ENCODE data around the gene PRCC.

The PRCC gene

DNA sequence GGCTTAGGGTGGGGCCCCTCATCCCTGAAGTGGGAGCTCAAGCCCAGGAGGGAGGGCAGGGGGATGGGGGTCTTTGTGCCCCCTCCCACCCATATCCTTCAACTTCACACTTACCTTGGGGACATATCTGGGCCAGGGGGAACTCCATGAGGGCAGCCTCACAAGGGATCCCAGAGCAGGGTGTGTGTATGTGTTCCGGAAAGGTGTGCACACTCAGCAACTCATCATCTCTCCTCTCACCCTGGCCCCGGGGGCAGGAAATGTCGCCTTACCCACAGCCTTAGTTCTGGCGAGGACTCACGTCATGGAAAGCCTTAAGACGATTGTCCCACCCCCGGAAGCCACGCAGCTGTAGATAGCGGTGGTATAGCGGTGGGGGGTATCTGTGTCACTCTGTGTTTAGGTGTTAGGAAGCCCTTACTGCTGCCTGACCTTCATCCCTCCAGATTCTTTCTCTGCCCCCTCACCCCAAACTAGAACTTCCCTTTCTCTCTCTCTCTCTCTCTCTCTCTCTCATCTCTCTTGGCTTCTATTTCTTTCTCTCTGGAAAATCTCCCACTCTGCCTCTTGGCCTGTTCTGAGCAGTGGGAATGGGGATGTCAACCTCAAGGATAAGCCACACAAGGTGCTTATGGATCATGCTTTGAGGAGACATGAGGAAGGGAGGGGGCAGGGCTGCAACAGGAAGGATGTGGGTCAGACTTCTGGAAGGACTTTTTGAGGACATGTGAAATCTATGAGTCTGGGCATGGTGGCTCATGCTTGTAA lies 49.4 kb downstream of the PRCC start, which contains the start of gene SH2D2A:
TSS of gene SH2D2A (minus strand) at position 288 of the 768 bp plus-strand sequence. CDS start at position 148, 140 bp downstream.
- peak; percentile 64 for DNase-seq

DNA sequence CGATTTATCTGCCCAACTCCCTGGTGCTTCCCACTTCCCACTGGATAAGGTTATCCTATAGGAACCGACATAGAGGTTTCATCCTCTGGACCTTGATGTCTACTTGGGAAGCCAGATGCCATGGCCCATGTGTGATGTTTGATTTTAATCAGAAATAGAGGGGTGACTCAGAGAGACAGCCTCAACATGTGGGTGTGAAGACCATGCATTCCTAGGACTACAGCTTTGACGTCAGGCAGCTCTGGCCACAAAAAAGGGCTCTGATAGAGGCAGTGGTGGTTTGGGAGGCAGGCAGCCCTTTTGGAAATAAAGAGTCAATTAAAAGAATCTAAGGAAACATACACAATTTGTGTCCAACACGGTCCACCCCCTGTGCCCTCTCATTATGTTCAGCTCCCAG lies 54.5 kb downstream of the PRCC start:
- no peak for DNase-seq

DNA sequence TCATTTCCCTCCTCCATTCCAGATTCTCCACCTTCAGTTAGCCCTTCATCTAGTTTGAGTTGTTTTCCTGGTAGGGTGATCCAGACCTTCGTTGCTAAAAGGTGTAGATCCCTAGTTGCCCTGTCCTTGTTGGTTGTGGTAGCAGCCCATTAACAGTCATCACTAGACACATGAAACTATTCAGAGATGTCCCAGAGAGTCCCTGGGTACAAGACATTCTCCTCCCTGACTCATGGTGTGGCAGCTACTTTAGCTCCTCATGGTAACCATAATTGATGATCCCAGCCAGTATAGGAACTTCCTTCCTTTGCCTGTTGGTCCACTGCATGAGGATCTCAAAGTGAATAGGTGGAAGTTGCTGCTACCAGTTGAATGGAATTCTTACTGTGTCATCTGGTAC lies 55.3 kb downstream of the PRCC start:
- no peak for DNase-seq

DNA sequence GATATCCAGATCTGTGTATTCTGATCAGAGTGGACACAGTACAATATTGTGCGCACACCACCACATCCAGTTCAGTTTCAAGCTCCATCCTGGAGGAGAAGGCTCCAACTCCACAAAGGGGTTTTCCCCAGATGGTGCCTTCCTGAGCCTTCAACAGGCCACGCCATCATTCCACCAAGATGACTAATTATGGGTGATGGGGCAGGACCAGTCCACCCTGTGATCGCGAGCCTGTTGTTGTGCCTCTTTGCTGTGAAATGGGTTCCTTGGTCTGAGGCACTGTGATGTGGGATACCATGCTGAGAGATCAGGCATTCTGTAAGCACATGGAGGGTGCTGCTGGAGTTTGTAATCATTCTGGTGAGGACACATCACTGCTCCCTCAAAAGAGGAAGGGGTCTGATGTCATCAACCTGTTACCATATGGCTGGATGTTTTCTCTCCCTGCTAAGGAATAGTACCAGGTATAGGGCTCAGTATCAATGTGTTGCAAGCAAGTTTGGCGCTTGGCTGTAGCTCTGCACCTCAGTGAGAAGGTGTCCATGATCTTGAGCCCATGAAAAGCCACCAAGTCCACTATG lies 56.0 kb downstream of the PRCC start:
- DNase-seq = no peak

DNA sequence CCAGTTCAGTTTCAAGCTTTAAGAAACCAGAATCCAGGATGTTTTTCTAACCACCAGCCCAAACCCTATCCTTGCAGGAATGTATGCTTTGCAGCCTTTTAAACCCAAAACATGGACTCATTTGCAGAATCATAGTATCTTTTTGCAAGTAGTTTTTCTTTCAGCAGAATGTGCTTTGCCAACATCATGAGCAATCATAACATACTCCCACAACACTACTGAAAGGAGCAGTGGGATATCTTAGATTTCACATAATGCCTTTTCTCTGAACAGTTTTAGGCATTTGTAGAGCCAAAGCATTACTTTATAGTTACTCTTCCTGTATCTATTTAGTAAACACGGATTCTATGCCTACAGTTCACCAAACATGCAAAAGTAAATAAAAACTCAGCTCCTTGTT lies 59.3 kb downstream of the PRCC start:
- no peak for DNase-seq

DNA sequence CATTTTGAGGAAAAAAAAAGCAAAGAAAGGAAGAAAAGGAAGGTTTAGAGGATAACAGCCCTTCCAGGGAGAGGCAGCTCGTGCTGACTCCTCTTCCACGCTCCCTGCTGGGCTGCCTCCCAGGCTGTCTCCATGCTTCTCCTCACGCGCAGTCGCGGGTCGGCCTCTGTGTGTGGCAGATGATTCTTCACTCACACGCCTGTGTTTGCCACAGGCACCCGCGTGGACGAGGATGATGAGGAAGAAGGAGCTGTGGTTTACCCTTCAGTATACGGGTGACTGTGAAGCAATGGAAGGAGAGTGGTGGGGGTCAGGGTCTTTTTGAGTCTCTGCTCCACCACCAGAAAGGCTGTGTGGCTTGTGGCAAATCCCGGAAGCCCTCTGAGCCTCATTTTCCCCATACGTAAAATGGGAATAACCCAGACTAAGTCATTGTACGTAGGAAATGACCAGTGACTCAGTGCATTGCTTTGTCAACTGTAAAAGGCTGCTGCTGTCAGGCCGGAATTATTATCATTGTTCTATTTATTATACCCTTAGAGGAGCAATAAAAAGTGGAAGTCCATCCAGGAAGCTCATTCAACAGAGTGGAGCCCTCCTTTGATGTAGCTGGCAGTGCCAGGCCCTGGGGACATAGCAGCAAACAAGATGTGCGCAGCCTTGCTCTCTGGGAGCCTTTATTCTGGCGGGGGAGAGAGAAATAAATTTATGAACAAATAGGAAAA lies 61.2 kb downstream of the PRCC start:
- DNase-seq = no peak

DNA sequence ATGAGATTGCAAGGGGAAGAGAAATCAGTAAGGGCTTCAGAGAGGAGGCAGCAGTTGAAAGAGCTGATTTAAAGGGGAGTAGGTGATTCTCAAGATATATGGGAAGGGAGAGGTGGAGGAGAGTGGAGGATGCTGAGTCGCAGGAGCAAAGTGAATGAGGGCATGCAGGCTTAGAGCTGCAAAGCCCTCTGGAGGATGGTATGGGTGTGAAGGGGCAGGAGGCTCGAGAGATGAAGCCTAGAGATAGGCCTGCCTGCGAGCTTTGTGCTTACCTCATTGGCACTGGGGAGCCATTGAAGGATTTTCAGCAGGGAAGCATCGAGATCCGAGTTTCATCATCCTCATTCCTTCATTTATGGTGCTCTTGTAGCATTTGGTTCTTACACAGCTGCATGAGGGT lies 65.1 kb downstream of the PRCC start:
- no peak for DNase-seq

DNA sequence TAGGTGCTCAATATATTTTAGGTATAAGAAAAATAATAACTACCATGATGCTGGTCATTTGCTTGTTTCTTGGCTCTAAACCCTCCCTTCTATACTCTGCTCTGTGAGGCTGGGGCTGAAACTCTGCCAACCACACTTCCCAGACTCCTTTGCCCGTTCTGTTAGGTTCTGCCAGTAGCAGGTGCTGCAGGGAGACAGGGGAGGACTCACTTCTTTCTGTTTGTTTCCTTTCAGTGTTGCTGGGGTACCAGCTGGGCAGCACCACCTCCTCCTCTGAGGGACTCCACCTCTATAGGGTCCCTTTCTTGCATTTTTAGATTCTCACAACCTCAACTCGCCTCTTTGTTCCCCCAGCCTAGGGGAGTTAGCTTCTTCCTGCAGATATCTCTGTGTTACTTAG lies 66.3 kb downstream of the PRCC start:
- no peak for DNase-seq

DNA sequence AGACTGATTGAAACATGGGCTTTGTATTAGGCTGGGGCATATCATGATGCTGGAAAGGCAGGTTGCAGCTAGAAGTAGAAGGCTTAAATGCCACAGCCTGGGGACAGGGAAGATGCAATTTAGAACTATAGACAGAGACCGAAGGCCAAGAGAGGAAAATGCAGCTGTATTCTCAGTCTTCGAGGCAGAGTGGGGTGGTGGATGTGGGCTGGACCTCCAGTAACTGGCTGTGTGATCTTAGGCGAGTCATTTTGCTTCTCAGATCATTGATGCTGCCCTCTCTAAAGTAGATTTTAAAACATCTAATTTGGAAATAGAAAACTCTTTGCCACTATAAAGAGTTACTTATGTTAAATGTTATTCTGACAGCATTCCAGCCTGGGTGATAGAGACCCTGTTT lies 67.0 kb downstream of the PRCC start:
- no peak for DNase-seq

DNA sequence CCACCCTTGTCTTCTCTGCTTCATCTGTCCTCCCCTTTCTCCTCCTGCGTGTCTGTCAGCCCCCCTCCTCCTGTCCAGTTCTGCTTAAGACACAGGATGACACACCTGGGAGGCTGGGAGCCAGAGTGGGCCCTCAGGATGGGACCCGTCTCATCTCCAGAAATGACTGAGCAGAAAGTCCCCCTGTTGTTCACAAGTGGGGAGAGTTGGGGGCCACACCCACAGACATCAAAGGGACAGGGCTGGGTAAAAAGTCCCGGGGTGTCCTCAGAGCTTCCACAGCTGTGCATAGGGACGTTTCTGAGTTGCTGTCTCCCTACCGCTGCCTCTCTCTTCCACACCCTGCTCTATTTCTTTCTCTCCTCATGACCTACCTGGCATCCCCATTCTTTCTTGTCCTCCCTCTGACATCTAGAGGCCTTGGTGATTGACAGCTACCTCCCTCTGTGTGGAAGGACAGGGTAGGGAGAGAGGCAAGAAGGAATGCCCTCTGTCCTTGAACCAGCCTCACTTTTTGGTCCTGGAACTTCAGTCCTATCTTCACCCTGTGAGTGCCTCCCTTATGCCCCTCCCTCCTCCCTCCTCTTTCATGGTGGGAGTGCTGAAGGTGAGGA lies 68.8 kb downstream of the PRCC start:
- no peak for DNase-seq

DNA sequence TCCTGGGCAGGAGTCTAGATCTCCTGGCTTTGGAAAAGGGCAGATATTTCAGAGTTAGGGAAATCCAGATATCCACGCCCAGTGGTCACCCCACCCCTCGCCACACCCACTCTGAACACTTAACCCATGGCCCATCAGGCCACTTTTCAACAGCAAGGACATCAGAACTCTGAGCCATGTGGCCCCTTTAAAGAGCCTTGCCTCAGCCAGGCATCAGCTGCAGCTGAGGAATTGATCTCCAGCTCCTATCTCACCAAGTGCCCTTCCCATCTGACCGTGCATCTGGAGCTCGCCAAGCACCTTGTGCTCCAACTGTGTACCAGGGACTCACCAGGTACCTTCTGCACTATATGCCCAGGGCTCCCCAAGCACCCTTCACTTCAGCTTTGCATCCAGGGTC lies 69.6 kb downstream of the PRCC start:
- DNase-seq = no peak

DNA sequence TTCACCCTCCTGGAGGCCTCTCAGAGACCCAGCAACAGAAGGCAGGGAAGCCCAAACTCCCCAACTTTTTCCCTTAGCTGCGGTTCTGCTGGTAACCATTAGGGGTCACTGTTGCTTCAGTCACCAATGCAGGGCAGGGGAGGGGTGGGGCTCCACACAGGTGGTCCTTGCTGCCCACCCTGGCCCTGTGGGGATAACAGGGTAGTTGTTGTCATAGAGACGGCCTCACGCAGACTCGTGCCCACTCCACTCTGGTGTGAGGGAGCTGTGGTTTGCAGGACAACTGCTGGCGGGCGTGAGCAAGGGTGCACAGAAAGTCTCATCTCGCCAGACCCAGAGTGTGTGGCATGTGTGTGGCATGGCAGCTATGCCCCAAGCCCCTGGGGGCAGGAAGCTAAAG lies 71.6 kb downstream of the PRCC start:
- DNase-seq = no peak

DNA sequence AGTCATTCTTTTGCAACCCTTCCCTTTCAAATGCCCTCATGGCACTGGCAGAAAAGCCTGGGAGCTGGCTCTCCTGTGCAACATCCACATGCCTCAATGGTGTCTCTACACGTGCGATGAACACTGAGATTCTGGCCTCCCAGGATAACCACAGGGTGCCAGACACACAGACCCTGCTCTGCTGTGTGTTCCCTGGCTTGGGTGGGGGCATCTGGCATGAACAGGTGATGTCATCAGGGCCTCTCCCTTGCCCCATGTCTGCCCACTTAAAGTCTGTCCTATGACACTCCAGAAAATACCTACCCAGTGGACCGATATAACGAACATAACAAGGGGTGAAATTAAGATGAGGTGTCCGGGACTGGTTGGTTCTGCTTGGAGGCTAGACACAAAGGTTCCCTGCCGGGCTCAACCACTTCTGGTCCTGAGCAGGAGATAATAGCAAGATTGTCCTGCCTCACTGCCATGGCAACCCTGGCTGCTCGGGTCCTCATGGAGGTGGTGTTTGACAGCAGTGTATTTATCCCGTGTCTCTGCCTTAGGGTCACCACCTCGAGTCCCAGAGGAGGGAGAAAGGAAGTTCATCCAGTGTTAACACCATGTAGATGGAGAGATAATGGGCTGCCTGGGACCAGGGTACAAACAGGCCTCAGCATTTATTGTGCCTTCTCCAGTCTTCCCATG lies 72.2 kb downstream of the PRCC start:
- DNase-seq = no peak

DNA sequence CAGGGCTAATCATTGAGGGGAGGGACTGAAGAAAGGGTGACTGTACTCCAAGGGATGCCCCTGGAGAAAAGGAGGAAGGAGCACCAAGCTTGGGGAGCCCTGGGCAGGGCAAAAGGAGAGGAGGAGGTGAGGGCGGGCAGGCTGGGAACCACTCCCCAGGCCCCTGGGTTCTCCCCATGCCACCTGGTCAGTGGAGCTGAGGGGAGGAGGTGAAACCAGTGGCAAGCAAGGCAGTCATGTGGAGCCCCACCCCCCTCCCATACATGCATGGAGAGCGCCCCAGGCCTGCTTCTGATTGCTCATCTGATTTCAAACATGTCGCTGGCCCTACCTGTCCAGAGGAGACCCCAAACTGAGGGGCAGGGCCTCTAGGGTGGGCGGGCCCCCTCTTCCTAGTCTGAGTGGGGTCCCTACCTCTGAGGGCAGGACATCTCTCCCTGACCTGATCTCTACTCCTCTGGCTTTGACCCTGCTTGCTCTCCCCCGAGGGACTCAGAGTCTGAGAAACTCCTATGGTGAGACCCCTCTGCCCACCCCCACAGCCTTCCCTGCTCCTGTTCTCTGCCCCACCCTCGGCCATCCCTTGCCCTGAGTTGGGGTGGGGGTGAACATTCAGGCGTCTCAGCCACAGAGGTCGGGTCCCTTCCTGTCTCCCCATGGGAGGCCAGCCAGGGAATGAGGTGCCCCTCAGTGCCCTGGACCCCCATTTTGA lies 73.0 kb downstream of the PRCC start:
- DNase-seq = no peak

DNA sequence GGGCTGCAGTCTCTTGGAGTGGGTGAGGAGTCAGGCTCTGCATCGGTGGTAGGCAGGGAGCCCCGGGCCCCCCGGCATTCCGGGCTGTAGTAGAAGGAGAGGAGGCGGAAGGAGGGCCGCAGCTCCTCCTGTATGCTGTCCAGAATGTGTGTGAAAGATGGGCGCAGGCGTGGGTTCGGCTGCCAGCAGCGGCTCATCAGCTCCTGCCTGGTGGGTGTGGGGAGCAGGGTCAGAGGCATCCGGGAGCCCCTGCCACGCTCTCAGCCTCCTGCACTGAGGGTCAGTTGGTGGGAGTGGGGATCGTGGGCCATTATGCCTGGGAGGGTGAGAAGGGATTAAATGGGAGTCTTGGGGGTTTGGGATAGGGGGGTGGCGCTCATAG lies 73.6 kb downstream of the PRCC start:
- DNase-seq = no peak

DNA sequence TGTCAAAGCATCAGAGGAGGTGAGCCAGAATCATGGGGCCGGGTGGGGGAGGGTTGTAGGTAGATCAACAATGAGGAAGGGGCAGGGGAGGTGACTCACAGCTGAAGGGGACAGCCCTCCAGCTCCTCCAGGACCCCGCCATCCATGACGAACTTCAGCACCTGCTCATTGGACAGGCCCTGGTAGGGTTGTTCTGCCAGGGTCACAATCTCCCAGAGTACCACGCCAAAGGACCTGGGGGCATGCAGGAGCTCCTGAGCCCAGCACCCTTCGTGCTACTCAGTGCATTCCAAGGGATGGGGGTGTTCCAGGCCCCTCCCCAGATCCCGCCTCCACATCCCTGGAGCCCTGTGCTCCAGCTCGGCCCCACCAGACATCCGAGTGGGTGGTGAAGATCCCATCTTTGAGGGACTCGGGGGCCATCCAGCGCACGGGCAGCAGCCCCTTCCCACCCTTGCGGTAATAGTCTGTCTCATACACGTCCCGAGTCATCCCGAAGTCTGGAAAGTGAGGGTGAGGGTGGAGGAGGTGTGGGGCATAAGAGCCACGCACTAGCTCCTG lies 74.0 kb downstream of the PRCC start:
- no peak for DNase-seq

DNA sequence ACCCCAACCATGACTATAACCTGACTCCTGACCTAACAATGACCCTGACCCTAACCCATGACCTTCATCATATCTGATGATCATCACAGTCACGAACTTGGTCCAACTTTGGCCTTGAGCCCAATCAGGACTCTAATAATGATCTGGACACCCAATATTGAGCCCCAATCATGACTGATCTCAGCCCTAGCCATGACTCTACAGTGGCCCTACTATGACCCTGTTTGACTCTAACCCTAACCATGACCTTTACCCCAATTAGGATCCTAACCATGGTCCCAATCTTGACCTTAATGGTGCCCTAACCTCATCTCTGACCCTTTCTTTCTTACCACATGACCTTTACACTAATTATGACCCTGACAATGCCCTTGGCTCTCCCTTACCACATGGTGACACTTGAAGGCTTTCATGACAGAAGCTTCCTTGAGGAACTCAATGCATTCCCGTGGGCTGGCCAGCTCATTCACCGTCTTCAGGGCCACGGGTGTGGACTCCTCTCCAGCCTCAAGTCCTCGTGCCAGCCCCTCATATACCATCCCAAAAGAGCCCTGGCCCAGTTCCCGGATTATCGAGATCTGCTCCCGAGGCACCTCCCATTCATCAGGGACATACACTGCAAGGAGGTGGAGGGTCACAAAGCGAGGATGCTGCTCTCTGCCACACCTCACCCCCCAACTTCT lies 75.4 kb downstream of the PRCC start:
- no peak for DNase-seq

DNA sequence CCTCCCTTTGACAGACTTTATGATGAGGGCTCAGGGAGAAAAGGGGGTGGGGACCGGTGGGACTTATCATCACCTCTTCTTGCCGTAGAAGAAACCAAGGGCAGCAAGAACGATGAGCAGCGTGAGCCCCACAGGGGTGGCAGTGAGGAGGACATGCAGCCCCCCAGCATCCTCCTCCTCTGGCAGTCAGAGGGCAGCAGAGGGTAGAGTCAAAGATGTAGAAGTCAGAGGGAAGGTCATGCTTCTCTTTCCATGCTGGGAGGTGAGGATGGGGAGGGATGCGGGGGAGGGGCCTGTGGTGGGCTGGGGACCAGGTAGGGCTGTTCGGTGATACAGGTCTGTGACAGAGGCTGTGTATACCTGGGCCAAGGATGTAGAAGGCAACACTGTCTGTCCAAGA lies 76.8 kb downstream of the PRCC start:
- DNase-seq = no peak

DNA sequence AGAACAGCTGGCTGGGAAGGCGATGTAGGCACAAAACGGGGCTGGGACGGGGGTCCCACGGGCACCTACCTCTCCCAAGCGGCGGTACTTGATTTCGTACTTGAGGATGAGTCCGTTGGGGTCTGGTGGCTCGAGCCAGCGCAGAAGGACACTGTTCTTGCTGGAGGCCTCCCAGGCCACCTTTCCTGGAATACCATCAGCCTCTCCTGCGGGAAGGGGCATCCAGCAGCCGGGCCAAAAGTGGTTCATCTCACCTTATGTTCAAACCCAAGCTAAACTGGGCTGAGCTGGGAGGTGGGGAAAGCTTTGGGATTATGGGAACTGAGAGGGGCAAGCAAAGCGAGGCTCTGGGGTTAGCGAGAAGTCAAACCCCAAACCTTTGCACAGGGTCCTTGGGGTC lies 77.3 kb downstream of the PRCC start:
- DNase-seq = no peak

DNA sequence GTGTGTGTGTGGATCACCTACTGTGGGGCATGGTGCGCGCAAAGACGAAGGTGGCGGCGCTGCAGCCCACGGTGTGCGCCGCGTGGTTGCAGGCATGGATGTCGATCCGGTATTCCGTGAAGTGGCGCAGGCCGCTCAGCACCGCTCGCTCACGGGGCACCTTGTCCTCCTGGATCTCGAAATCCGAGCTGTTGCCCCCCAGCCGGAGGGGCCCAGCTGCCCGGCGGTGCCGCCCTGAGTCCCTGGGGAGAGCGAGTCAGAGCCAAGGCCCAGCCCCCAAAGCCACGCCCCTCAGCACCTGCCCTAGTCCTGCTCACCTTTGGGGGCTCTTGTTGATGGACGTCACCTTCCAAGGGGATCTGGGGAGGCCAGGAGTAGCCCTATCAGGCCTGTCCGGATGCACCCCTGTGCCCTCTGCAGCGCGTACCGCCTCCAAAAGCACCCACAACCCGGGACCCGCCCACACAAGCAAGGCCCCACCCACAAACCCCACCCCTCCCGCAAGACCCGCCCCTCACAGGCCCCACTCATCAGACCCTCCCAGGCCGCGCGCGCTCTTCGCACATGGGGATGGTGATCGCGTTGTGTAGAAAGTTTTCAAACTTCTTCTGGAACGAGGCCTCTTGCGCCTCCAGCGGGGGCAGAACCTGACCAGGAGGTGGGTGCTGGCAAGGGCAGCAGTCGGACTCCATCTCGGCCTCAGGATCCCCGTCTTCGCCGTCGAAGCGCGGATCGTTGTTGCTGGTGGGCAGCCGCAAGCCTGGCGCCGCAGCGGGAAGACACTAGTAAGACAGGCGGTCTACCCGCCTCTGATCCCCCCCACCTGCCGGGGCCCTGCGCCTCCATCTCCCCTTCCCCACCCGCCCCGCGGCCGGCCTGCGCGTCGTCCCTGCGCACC lies 78.0 kb downstream of the PRCC start:
- DNase-seq = no peak
